K562 (cell line): ENCODE data around the gene INO80C. TPM values are rescaled to one million over a fixed set of nuclear protein-coding genes. Genes with fewer than 3 reads are reported as not detected.
A peak's percentile ranks its signal among the peaks of the same experiment; 100 is the strongest.

Experiments
- ATAC-seq: fragments of 200-7000 bp; cut with Tn5 transposase; 3 replicates; pipeline ENCODE4 v1.9.1; 2020; ENCODE audit warnings: moderate library complexity
- BruUV-seq: library from RNA; stranded (reverse); fragments of 400-500 nt; replicated peaks from 2 replicates; lab custom pipeline; 2021; lab: Mats Ljungman, UMichigan
- CTCF ChIA-PET: fragments of 300-600 bp; formaldehyde crosslinking; extraction: SDS; loops from one replicate; lab custom pipeline; 2021; ENCODE audit warnings: low intra/inter-chr PET ratio; lab: Yijun Ruan, JAX
- POLR2A ChIA-PET: fragments of 300-600, 350-650 bp; sonication (Branson Sonifier 250); formaldehyde crosslinking; extraction: SDS; loops from one replicate; lab custom pipeline; 2021; ENCODE audit warnings: antibody characterized with exemption, inconsistent platforms; lab: Yijun Ruan, JAX
- DNase-seq, 4 experiments: peaks; one replicate each; pipeline versions ENCODE4 v3.0.0 to v3.0.0-alpha.2; 2011 to 2018; ENCODE audit warnings: low spot score in 3 of 4, mixed read lengths in 3 of 4; ENCODE audit errors: extremely low read depth in 1 of 4
- FAIRE-seq: peaks from 2 replicates; lab custom pipeline; 2011; peaks lifted over from hg19 to GRCh38; lab: Jason Lieb, UNC
- H2AFZ ChIP-seq: 2 replicates; pipeline ENCODE4 v1.6.0; 2011; ENCODE audit warnings: low read depth, low read length, control low read depth, inconsistent platforms
- H3K27ac ChIP-seq: fragments of 200-600 bp; 3 replicates; pipeline ENCODE4 v1.8.0; 2011; ENCODE audit warnings: low read depth, mild to moderate bottlenecking, control low read depth, inconsistent platforms, low read length, moderate library complexity, mixed read lengths; ENCODE audit errors: extremely low read depth
- H3K27me3 ChIP-seq, 2 experiments: fragments of 300-600 bp in 1 of 2; 2 replicates in 1 of 2; 3 replicates in 1 of 2; pipeline versions ENCODE4 v1.6.0 to v1.8.0; 2011; ENCODE audit warnings: inconsistent platforms in 2 of 2, low read length in 2 of 2, mild to moderate bottlenecking in 1 of 2, mixed read lengths in 1 of 2, moderate library complexity in 1 of 2; ENCODE audit not compliant: control insufficient read depth in 2 of 2, insufficient read depth in 2 of 2
- H3K36me3 ChIP-seq: fragments of 300-600 bp; 3 replicates; pipeline ENCODE4 v1.8.0; 2011; ENCODE audit warnings: mild to moderate bottlenecking, low read length, inconsistent platforms; ENCODE audit not compliant: control insufficient read depth, insufficient read depth
- H3K4me1 ChIP-seq, 2 experiments: fragments of 200-600 bp in 1 of 2; replicated peaks in 1 of 2; 2 replicates in 1 of 2; 3 replicates in 1 of 2; pipeline versions ENCODE4 v1.5.1 to v1.8.0; 2011; ENCODE audit warnings: inconsistent platforms in 2 of 2, low read length in 2 of 2, mild to moderate bottlenecking in 1 of 2, mixed read lengths in 1 of 2, moderate library complexity in 1 of 2; ENCODE audit not compliant: control insufficient read depth in 2 of 2, insufficient read depth in 2 of 2
- H3K4me2 ChIP-seq: 2 replicates; pipeline ENCODE4 v1.6.1; 2011; ENCODE audit warnings: low read length, control low read depth, inconsistent platforms, mixed read lengths; ENCODE audit not compliant: insufficient read depth
- H3K4me3 ChIP-seq: fragments of 200-600 bp; sonication (generic), shearing (Covaris generic); 2 replicates; pipeline ENCODE4 v1.5.1; 2016; ENCODE audit warnings: control low read depth, inconsistent platforms
- H3K79me2 ChIP-seq: fragments of 200-600 bp; 3 replicates; pipeline ENCODE4 v1.8.0; 2011; ENCODE audit warnings: low read length, inconsistent platforms; ENCODE audit not compliant: control insufficient read depth, insufficient read depth
- H3K9ac ChIP-seq, 2 experiments: 2 replicates each; pipeline versions ENCODE4 v1.6.0 to v1.6.1; 2011; ENCODE audit warnings: low read depth in 2 of 2, low read length in 2 of 2, control low read depth in 1 of 2, inconsistent platforms in 1 of 2, mild to moderate bottlenecking in 1 of 2, mixed read lengths in 1 of 2; ENCODE audit not compliant: insufficient read depth in 1 of 2
- H3K9me1 ChIP-seq: one replicate; pipeline ENCODE4 v1.6.0; 2011; ENCODE audit warnings: inconsistent platforms, mild to moderate bottlenecking, low read length, moderate library complexity; ENCODE audit not compliant: control insufficient read depth, insufficient read depth
- H3K9me3 ChIP-seq: replicated peaks from 2 replicates; pipeline ENCODE4 v1.5.1; 2011; ENCODE audit warnings: low read depth, low read length, inconsistent platforms; ENCODE audit not compliant: control insufficient read depth, insufficient read depth
- H4K20me1 ChIP-seq: replicated peaks from 2 replicates; pipeline ENCODE4 v1.6.1; 2011; ENCODE audit warnings: low read length, inconsistent platforms, mixed read lengths; ENCODE audit not compliant: control insufficient read depth, insufficient read depth
- ADNP ChIP-seq: fragments of 200-800 bp; sonication (Bioruptor generic); IDR thresholded peaks from 2 replicates; pipeline ENCODE4 v1.6.1; 2016; ENCODE audit warnings: missing genetic modification characterization, missing compliant biosample characterization
- BRF1 ChIP-seq: IDR thresholded peaks from 3 replicates; pipeline ENCODE4 v1.6.1; 2011; ENCODE audit warnings: borderline replicate concordance, mild to moderate bottlenecking; ENCODE audit not compliant: insufficient read length; ENCODE audit errors: extremely low read depth
- CBX5 ChIP-seq: IDR thresholded peaks from 2 replicates; pipeline ENCODE4 v1.6.1; 2014; ENCODE audit warnings: low read depth, borderline replicate concordance
- IRF2 ChIP-seq: sonication (generic); formaldehyde crosslinking; IDR thresholded peaks from 2 replicates; pipeline ENCODE4 v1.8.1; 2022; ENCODE audit warnings: mild to moderate bottlenecking, missing genetic modification reagents
- MEF2A ChIP-seq: IDR thresholded peaks from 2 replicates; pipeline ENCODE4 v1.6.1; 2011; ENCODE audit warnings: low read depth, mild to moderate bottlenecking, low read length, moderate library complexity; ENCODE audit not compliant: control insufficient read depth
- RFX5 ChIP-seq: IDR thresholded peaks from 2 replicates; pipeline ENCODE4 v1.6.1; 2011; ENCODE audit warnings: low read depth, mild to moderate bottlenecking, improper control_type of control experiment, low read length
- ZC3H8 ChIP-seq: fragments of 450-650 bp; IDR thresholded peaks from 2 replicates; pipeline ENCODE4 v1.6.1; 2017
- ZNF717 ChIP-seq: fragments of 250-450 bp; sonication (Bioruptor Pico); IDR thresholded peaks from 2 replicates; pipeline ENCODE4 v1.5.0; 2021
- WGBS: fragments of 100-300 bp; shearing (Covaris generic); methylation state at CpG from one replicate; pipeline ENCODE4 v1.1.6; 2016; ENCODE audit warnings: low coverage, mixed read lengths; ENCODE audit not compliant: insufficient coverage; ENCODE audit errors: missing lambda C conversion rate; 5-methylcytosine and 5-hydroxymethylcytosine counted together
- in situ Hi-C: fragments of 300-500 bp; cut with MboI; formaldehyde crosslinking; loops from 4 replicates; pipeline ENCODE4 v1.15.0; 2018; ENCODE audit warnings: inconsistent platforms, mixed read lengths
- intact Hi-C: fragments of 100-400 bp; cut with micrococcal nuclease; formaldehyde crosslinking; loops from 2 replicates; pipeline ENCODE4 v1.14.2; 2022
- polyA plus RNA-seq, 8 experiments: library from polyadenylated mRNA; depleted of rRNA in 4 of 8; stranded (reverse) in 5 of 8; unstranded in 3 of 8; fragments of >200 nt; fragmentation: Nextera tagmentation in 2 of 8; fragmentation: Illumina TruSeq in 1 of 8; extraction: Ambion mirVana in 2 of 8; extraction: Trizol in 1 of 8; gene quantifications; 2 replicates each; pipeline versions ENCODE4 v1.2.1 to v1.2.3, GENCODE V29; 2011 to 2014; ENCODE audit warnings: inconsistent platforms in 1 of 8, missing spikeins in 1 of 8
- total RNA-seq, 7 experiments: library from RNA; depleted of rRNA in 6 of 7; stranded (reverse); fragments of >200 nt in 6 of 7; fragmentation: Illumina TruSeq in 2 of 7; extraction: Trizol in 2 of 7; gene quantifications; 2 replicates each; pipeline versions ENCODE4 v1.2.1 to v1.2.3, GENCODE V29; 2011 to 2021; ENCODE audit warnings: low replicate concordance in 1 of 7

Gene INO80C
- total and polyA plus RNA-seq, 9 of the 15 experiments (the other 6 are each of a cell fraction or from before 2014, with no cell fraction given): 14.3 to 53.3 (median 46.6) TPM

GRCh38 chr18:35495536-35496314, 2.0 kb downstream of the INO80C start (continued):
- no peak for TF ChIP-seq MEF2A
- TF ChIP-seq, all 486 proteins: peak for 24

- POLR2A ChIA-PET: interaction anchor here (0.9 to 1.0 kb wide), 3 partner anchors 12 to 71 kb away, joined by 3 to 5 read pairs (median 4); no protein-coding TSS in a partner anchor
- Histone ChIP-seq H3K9ac (no peak overlapping the region), H3K27ac (no peak overlapping the region; the same call in 2 of the 3 replicates), H3K4me2 (0 out of 2 replicates have a peak overlapping the region, but pooled peaks have one; percentile 9), H3K4me1 (peaks cover 12 to 33% of the 10 kb centered on the region in 2 experiments; a peak in 4 of 5 replicates), H4K20me1 (no peaks in the 10 kb centered on the region), H3K79me2 (peaks cover 61% of the 10 kb centered on the region), H2AFZ (no peak overlapping the region), H3K27me3 (no peaks in the 10 kb centered on the region)
- 62% methylated on average over 8 of the region's 8 CpGs for WGBS
- BruUV-seq: no TSS peak
- TF ChIP-seq ZNF717 (CRISPR knock-in tag) (no peak), ADNP (no peak), CBX5 (no peak), BRF1 (no peak), IRF2 (CRISPR knock-in tag) (no peak), ZC3H8 (no peak), RFX5 (no peak)
- TF ChIP-seq, all 486 proteins: peak for 0
- DNase-seq (no peak), FAIRE-seq (no peak), ATAC-seq (no peak)
- intact Hi-C loops: loop anchor here (10.0 kb wide), 1 partner anchor 90 kb away; no protein-coding TSS in a partner anchor
- CTCF ChIA-PET: no interaction called here
- H3K9me3 ChIP-seq: no peaks in the 10 kb centered on the region
- H3K9me1 ChIP-seq: no peaks in the 10 kb centered on the region
- no peak overlapping the region for H3K4me3 ChIP-seq
- in situ Hi-C loops: no loop called here
- no peaks in the 10 kb centered on the region; the same call in 2 of the 3 replicates for H3K36me3 ChIP-seq
These were observed 3.2 kb downstream of the INO80C start for GRCh38 chr18:35494251-35495220.
